HG03457 (cell line): ENCODE results near the gene TDRD7.

Source experiments
- ATAC-seq: cut with Tn5 transposase; IDR thresholded peaks from one replicate; pipeline ENCODE4 v1.9.1; 2021; ENCODE audit warnings: moderate number of reproducible peaks; ENCODE audit not compliant: unreplicated experiment

The TDRD7 gene

GRCh38 chr9:97411789-97412625, at the start of gene TDRD7:
TSS of gene TDRD7 (plus strand) at chr9:97412096. CDS start at chr9:97428466, 16,370 bp downstream.
- ATAC-seq: peak; percentile 71

GRCh38 chr9:97362777-97363545, 48.9 kb upstream of the TDRD7 start:
- ATAC-seq: no peak

GRCh38 chr9:97363661-97364299, 48.1 kb upstream of the TDRD7 start:
- no peak for ATAC-seq

- no peak for ATAC-seq
Measured at GRCh38 chr9:97364769-97365490, 47.0 kb upstream of the TDRD7 start.

- ATAC-seq: no peak
Measured at GRCh38 chr9:97365634-97366033, 46.3 kb upstream of the TDRD7 start.

- ATAC-seq: no peak
Measured at GRCh38 chr9:97366476-97366875, 45.4 kb upstream of the TDRD7 start.

- ATAC-seq: no peak
Measured at GRCh38 chr9:97366889-97367288, 45.0 kb upstream of the TDRD7 start.

GRCh38 chr9:97367729-97368128, 44.2 kb upstream of the TDRD7 start:
- no peak for ATAC-seq

- ATAC-seq: no peak
Measured at GRCh38 chr9:97368964-97369363, 42.9 kb upstream of the TDRD7 start.

GRCh38 chr9:97372580-97372979, 39.3 kb upstream of the TDRD7 start:
- no peak for ATAC-seq

GRCh38 chr9:97373331-97373730, 38.6 kb upstream of the TDRD7 start:
- ATAC-seq: no peak

- no peak for ATAC-seq
Measured at GRCh38 chr9:97374811-97375210, 37.1 kb upstream of the TDRD7 start.

- ATAC-seq: no peak
Measured at GRCh38 chr9:97376902-97377301, 35.0 kb upstream of the TDRD7 start.

GRCh38 chr9:97382099-97382718, 29.7 kb upstream of the TDRD7 start:
- no peak for ATAC-seq

GRCh38 chr9:97384406-97385262, 27.3 kb upstream of the TDRD7 start:
- no peak for ATAC-seq

GRCh38 chr9:97385626-97386264, 26.2 kb upstream of the TDRD7 start:
- no peak for ATAC-seq

GRCh38 chr9:97386265-97386633, 25.6 kb upstream of the TDRD7 start:
- no peak for ATAC-seq

GRCh38 chr9:97386733-97387503, 25.0 kb upstream of the TDRD7 start:
- ATAC-seq: no peak
